Measurements from ENCODE around the gene STX1A. TPM values are rescaled to one million over a fixed set of nuclear protein-coding genes. Genes with fewer than 3 reads are reported as not detected.

The STX1A gene
- total and polyA plus RNA-seq, 12 donors = 0.88 to 3.4 (median 2.1) TPM

DNA sequence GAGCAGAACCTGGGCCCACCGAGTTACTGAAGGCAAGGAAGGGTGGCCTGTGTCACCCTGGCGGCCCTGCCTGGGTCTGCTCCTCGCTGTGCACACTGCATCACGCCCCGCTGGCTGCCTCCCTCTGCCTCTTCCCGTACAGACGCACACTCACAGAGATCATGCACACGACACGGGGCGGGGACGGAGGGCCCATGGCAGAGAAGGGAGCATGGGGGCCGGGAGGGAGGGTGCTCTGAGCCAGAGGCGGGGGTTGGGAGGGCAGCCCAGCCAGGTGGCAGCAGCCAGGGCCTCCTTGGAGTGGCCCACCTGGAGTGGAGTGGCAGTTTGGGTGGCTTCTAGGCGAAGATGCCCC lies 19.4 kb downstream of the STX1A start:
- intact Hi-C loops (cut with DNase I) = no loop called here
- TF ChIP-seq, protein P1, sequence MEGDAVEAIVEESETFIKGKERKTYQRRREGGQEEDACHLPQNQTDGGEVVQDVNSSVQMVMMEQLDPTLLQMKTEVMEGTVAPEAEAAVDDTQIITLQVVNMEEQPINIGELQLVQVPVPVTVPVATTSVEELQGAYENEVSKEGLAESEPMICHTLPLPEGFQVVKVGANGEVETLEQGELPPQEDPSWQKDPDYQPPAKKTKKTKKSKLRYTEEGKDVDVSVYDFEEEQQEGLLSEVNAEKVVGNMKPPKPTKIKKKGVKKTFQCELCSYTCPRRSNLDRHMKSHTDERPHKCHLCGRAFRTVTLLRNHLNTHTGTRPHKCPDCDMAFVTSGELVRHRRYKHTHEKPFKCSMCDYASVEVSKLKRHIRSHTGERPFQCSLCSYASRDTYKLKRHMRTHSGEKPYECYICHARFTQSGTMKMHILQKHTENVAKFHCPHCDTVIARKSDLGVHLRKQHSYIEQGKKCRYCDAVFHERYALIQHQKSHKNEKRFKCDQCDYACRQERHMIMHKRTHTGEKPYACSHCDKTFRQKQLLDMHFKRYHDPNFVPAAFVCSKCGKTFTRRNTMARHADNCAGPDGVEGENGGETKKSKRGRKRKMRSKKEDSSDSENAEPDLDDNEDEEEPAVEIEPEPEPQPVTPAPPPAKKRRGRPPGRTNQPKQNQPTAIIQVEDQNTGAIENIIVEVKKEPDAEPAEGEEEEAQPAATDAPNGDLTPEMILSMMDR (IDR thresholded peaks at IDR 0.05) = no peak
- Histone ChIP-seq H3K4me3 (no peak overlapping the region), H3K36me3 (peaks cover 0 to 68% (median 31%) of the 10 kb centered on the region in 9 donors), H3K27ac (no peak overlapping the region), H3K9me3 (no peaks in the 10 kb centered on the region), H3K27me3 (no peaks in the 10 kb centered on the region), H3K4me1 (peaks cover 0 to 6% (median 0%) of the 10 kb centered on the region in 9 donors)
- 84 to 89% methylated on average over 14 of the region's 14 CpGs for WGBS, 2 donors
- DNase-seq (no peak), ATAC-seq (no peak)

DNA sequence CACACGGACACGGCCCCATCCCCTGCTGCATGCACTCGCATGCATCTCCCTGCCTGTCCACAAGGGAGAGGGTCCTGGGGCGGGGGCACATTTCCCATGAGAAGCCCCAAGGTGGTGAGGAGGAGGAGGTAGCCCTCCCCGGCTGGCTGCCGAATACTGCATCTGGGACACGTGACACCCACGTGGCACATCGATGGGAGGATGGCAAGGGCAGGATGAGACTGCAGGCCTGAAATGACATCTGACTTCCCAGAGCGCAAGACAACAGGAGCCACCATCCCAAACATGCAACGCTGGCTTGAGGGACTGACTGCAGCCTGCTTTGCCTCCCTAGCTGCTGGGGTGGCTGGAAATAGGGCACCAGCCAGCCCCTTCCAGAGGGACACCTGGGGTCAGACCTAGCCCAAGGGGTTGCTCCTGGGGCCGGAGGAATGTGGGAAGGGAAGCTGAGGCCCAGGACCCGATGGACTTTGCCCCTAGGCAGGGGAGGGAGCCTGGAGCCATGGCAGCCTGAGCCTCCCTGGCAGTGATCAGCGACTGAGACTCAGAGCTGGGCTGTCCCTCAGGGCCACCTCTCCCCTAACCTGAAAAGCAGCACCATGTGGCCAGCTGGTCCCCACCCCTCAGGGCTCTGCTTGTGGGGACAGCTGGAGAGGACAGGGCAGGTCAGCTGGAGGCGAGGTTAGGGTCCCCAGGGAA lies 19.9 kb downstream of the STX1A start:
- no peak overlapping the region for H3K27ac ChIP-seq
- H3K27me3 ChIP-seq = no peaks in the 10 kb centered on the region
- 86 to 89% methylated on average over 15 of the region's 15 CpGs for WGBS, 2 donors
- peaks cover 0 to 6% (median 0%) of the 10 kb centered on the region in 9 donors for H3K4me1 ChIP-seq
- ATAC-seq (no peak), DNase-seq (no peak)
- intact Hi-C loops (cut with DNase I) = no loop called here
- H3K4me3 ChIP-seq = no peak overlapping the region
- peaks cover 0 to 74% (median 36%) of the 10 kb centered on the region in 9 donors for H3K36me3 ChIP-seq
- TF ChIP-seq, protein P1 (IDR thresholded peaks at IDR 0.05) = no peak
- H3K9me3 ChIP-seq = no peaks in the 10 kb centered on the region

DNA sequence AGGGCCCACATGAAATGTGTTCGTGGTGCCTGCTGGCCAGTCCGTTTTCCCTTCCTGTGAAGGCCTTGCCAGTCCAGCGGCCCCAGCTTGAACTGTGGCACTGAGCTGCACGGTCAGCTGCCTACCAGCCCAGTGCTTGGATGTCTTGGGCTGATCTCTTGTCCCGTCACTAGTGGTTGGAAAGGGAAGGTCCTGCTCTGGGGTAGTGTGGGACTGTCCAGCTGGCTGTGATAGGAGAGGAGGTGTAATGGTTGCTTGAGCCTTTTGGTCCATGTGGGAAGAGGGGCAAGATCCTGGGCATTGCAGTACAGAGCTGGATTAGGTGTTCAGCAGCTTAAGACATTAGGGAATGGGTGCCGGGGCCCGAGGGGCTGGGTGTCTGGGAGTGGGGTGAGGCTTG lies 21.1 kb downstream of the STX1A start:
- H3K27me3 ChIP-seq = no peaks in the 10 kb centered on the region
- H3K9me3 ChIP-seq = no peaks in the 10 kb centered on the region
- no peak overlapping the region for H3K4me3 ChIP-seq
- 87 to 95% methylated on average over 7 of the region's 7 CpGs for WGBS, 2 donors
- TF ChIP-seq, protein P1 (IDR thresholded peaks at IDR 0.05) = no peak
- H3K4me1 ChIP-seq = no peaks in the 10 kb centered on the region
- ATAC-seq (no peak), DNase-seq (no peak)
- H3K36me3 ChIP-seq = peaks cover 0 to 85% (median 45%) of the 10 kb centered on the region in 9 donors
- intact Hi-C loops (cut with DNase I) = no loop called here
- no peak overlapping the region for H3K27ac ChIP-seq

GRCh38 chr7:73696372-73696771 lies 23.1 kb downstream of the STX1A start:
- TF ChIP-seq, protein P1 (IDR thresholded peaks at IDR 0.05) = no peak

More at GRCh38 chr7:73696372-73696771, 23.1 kb downstream of the STX1A start:
- Histone ChIP-seq H3K9me3 (no peaks in the 10 kb centered on the region), H3K36me3 (peaks cover 0 to 94% (median 55%) of the 10 kb centered on the region in 9 donors), H3K27me3 (no peaks in the 10 kb centered on the region), H3K4me3 (no peak overlapping the region), H3K4me1 (no peaks in the 10 kb centered on the region), H3K27ac (no peak overlapping the region)
- no peak for ATAC-seq
- WGBS, 2 donors = 90 to 97% methylated on average over 4 of the region's 4 CpGs
- intact Hi-C loops (cut with DNase I) = no loop called here
- DNase-seq = no peak
